Camera-type eye (tissue), 1 donor: ENCODE data around the gene JPT1. TPM values are rescaled to one million over a fixed set of nuclear protein-coding genes. Genes with fewer than 3 reads are reported as not detected.

Experiments used
- total RNA-seq: library from RNA; depleted of rRNA; stranded (reverse); fragments of >200 nt; gene quantifications from one replicate; pipeline ENCODE4 v1.2.3, GENCODE V29; 2014

JPT1 gene, protein sequence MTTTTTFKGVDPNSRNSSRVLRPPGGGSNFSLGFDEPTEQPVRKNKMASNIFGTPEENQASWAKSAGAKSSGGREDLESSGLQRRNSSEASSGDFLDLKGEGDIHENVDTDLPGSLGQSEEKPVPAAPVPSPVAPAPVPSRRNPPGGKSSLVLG
- 76.7 TPM for total RNA-seq

DNA sequence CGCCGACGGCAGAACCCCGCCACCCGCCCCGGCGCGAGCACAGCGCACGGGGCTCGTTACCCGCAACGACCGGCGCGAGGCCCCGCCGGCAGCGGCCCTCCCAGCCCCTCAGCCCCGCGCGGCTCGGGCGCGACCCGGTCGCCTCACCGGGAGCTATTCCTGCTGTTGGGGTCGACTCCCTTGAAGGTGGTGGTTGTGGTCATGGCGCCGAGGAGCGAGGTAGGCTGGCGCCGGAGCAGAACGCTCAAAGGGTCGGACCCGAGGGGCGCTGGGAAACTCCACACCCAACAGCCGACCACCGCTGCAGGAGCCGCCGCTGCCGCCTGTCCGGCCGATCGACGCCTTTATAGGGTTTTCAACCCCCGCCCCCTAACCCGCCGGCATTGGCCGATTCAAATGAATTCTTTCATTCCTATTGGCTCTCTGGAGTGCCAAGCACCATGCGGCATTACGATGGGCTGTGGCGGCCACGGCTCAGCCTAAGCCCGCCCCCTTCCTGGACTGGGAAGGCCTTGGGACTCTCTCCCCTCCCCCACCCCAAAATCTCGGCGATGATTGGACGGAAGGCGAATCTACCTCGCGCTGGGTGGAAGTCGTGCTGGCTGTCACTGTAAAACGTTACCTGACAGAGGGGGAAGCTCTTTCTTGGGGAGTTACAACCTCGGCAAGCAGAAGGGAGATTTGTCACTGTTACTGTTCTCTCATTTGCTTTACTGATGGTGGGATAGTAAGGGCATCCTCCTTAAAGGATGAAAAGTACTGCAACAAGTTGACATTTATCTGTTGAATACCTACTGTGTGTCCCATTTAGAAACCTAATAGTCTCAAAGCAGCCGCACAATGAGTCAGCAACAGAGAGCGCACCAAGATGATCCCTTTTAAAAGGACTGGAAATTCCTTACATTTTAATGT lies at the start of gene JPT1:
Gene JPT1, minus strand, starts transcription at position 318 of the 912 bp plus-strand sequence. Its CDS starts 115 bp downstream, at position 203.

DNA sequence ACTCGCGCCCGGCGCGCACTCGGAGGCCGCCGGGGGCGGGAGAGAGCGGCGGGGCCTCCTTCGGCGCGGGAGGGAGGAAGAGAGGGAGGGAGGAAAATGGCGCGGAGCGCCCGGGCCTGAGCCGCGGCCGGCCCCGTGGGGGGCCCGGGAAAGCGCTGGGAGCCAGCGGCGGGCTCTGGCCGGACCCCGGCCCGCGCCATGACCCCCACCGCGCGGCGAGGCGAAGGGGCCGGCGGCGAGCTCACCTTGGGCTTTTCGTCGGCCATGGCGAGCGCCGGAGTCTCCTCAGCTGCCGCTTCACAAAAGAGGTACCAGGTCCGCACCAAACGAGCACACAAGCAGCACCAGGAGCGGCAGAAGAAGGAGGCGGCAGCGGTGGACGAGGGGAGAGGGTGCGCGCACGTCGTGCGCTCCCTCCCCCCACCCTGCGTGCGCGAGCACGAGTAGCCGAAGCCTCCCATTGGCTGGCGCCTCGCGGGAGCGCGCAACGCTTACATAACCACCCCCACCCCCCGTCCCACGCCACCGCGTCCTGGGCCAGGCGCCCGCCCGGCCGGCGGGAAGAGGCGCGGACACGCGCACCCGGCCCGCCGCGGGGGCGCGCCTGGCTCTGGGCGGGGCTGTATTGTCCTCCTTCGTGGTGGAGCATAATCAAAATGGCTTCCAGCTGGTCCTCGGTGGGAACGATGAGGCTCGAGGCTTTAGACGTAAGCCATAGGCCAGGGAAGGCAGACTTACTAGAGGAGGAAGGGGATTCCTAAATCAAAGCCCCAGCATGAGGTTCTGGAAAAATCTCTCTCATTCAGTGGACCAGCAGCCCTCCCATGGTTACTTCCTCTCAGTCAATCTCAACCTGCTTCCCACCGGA lies 28.5 kb upstream of the JPT1 start, which contains the start of gene SUMO2:
Gene SUMO2, minus strand, starts transcription at position 391 of the 868 bp plus-strand sequence. Its CDS starts 125 bp downstream, at position 266.

GRCh38 chr17:75131278-75132017 lies 22.9 kb downstream of the JPT1 start, which contains the start of gene NT5C:
Gene NT5C, minus strand, starts transcription at chr17:75131742. Its CDS starts 35 bp downstream, at chr17:75131707.

DNA sequence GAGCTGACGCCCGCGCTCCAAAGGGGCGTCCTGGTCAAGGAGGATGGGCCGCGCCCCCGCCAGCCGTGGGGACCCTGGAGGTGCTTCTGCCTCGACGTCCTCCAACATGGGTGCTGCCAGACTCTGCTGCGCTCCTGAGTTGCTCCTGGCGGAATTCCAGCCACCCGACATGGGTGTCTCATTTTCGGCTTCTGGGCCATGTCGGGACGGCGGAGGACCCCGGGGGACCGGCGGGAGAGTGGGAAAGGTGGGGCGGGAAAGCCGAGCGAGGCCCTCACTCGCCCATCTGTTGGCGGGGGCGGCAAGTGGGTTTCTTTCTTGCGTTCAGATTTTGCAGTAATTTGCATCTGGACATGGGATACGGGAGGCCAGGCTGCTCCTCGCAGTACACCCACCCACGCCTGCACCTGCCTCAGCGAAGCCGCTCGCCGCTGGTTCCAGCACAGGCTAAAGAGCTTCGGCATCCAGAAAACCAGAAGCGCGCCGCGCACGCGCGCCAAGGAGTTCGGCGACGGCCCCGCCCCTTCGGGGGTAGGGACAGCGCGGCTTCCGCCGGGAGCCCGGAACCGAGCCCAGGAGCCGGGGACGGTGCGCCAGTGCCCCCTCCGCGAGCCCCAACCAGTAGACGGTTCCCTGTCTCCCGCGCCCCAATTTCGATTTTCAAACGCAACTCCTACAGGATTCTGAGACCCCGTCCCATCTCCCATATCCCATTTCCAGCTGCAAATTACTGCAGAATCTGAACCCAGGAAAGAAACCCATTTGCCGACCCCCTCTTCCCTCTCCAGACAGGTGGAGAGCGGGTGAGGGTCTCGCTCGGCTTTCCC lies 44.7 kb downstream of the JPT1 start, which contains the start of gene ARMC7:
Gene ARMC7, plus strand, starts transcription at position 563 of the 827 bp plus-strand sequence. CDS start 320 bp downstream, outside the sequence.

GRCh38 chr17:75087558-75088453 lies 66.5 kb downstream of the JPT1 start, which contains the start of gene SLC16A5:
Gene SLC16A5, plus strand, starts transcription at chr17:75087954. Its CDS starts 5,683 bp downstream, at chr17:75093637.

Other genes with a start within 250 kb of the JPT1 start
- gene USH1G, start 231.3 kb downstream of the JPT1 start, total RNA-seq = 0.66 TPM
- gene OTOP2, start 230.2 kb downstream of the JPT1 start, total RNA-seq = not detected
- not detected for gene OTOP3, start 218.6 kb downstream of the JPT1 start, total RNA-seq
- gene HID1, start 181.8 kb downstream of the JPT1 start, total RNA-seq = 16.0 TPM
- 9.7 TPM for gene CDR2L, start 166.9 kb downstream of the JPT1 start, total RNA-seq
- 25.1 TPM for gene MRPL58, start 141.8 kb downstream of the JPT1 start, total RNA-seq
- 148 TPM for gene ATP5PD, start 107.5 kb downstream of the JPT1 start, total RNA-seq
- gene KCTD2, start 107.3 kb downstream of the JPT1 start, total RNA-seq = 24.2 TPM
- 8.0 TPM for gene SLC16A5, start 66.6 kb downstream of the JPT1 start, total RNA-seq
- gene ARMC7, start 44.5 kb downstream of the JPT1 start, total RNA-seq = 4.1 TPM
- gene NT5C, start 22.8 kb downstream of the JPT1 start, total RNA-seq = 59.9 TPM
- 88.2 TPM for gene SUMO2, start 28.4 kb upstream of the JPT1 start, total RNA-seq
- gene NUP85, start 51.2 kb upstream of the JPT1 start, total RNA-seq = 43.7 TPM
- 19.6 TPM for gene GGA3, start 107.1 kb upstream of the JPT1 start, total RNA-seq
- gene MRPS7, start 107.4 kb upstream of the JPT1 start, total RNA-seq = 38.5 TPM
- 8.6 TPM for gene MIF4GD, start 116.7 kb upstream of the JPT1 start, total RNA-seq
- 5.2 TPM for gene SLC25A19, start 134.9 kb upstream of the JPT1 start, total RNA-seq